Keratinocyte (primary cell): ENCODE measurements around the gene KLF2.

Source experiments
- EZH2 ChIP-seq: IDR thresholded peaks from one replicate; pipeline ENCODE4 v1.6.1; 2012; ENCODE audit warnings: inconsistent platforms, mild to moderate bottlenecking, low read length, moderate library complexity
- TF ChIP-seq, protein P1 (sequence below), 3 experiments: IDR thresholded peaks in 1 of 3; conservative IDR thresholded peaks in 1 of 3; optimal IDR thresholded peaks in 1 of 3; 2 replicates in 2 of 3; 3 replicates in 1 of 3; pipeline versions ENCODE3 to v1.5.1; 2011; ENCODE audit warnings: low read length in 3 of 3, mild to moderate bottlenecking in 3 of 3, moderate library complexity in 2 of 3, control low read depth in 1 of 3, inconsistent platforms in 1 of 3; ENCODE audit not compliant: insufficient read depth in 2 of 3; ENCODE audit errors: extremely low read depth in 1 of 3

DNA sequence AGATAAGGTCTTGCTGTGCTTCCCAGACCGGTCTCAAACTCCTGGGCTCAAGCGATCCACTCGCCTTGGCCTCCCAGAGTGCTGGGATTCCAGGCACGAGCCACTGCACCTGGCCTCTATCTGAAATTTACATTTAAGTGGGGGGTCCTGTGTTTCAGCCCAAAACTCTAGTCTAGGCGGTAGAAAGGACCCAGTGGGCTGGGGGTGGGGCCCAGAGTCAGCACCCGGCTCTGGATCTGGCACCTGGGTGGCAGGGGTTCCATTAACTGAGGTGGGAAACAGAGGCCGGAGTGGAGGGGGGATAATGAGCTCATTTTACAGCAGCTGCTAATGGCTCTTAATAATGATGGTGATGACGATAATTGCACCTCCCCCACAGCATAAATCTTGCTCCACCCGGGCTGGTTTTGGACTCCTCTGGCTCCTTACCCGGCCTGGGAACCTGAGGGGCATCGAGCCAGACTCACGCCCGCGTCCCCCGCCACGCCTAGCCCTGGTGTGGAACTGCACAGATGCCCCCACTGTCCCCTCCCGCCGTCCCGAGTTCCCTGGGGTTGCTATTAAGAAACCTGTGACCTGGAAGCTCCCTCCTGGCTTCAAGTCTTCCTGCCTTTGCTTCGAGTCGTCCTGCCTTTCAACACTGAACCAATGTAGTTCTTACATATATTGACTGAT is 17.8 kb upstream of the KLF2 start:
- TF ChIP-seq, protein P1, sequence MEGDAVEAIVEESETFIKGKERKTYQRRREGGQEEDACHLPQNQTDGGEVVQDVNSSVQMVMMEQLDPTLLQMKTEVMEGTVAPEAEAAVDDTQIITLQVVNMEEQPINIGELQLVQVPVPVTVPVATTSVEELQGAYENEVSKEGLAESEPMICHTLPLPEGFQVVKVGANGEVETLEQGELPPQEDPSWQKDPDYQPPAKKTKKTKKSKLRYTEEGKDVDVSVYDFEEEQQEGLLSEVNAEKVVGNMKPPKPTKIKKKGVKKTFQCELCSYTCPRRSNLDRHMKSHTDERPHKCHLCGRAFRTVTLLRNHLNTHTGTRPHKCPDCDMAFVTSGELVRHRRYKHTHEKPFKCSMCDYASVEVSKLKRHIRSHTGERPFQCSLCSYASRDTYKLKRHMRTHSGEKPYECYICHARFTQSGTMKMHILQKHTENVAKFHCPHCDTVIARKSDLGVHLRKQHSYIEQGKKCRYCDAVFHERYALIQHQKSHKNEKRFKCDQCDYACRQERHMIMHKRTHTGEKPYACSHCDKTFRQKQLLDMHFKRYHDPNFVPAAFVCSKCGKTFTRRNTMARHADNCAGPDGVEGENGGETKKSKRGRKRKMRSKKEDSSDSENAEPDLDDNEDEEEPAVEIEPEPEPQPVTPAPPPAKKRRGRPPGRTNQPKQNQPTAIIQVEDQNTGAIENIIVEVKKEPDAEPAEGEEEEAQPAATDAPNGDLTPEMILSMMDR (optimal IDR thresholded peaks at IDR 0.05 in 1 of 3, IDR thresholded peaks at IDR 0.05 in 1 of 3, conservative IDR thresholded peaks at IDR 0.05 in 1 of 3; ENCODE audit: extremely low read depth in 1 of 3, insufficient read depth in 2 of 3, low read length in 3 of 3) = no peak
- TF ChIP-seq EZH2 = no peak
